Activated CD4-positive, alpha-beta T cell treated with anti-CD3 and anti-CD28 coated beads, Interleukin-2, amount 50 U/mL, for 16 hours (primary cell): ENCODE data around the gene SDC3.

Experiments
- DNase-seq: peaks from one replicate; pipeline ENCODE4 v3.0.0-alpha.2; 2020

The SDC3 gene

DNA sequence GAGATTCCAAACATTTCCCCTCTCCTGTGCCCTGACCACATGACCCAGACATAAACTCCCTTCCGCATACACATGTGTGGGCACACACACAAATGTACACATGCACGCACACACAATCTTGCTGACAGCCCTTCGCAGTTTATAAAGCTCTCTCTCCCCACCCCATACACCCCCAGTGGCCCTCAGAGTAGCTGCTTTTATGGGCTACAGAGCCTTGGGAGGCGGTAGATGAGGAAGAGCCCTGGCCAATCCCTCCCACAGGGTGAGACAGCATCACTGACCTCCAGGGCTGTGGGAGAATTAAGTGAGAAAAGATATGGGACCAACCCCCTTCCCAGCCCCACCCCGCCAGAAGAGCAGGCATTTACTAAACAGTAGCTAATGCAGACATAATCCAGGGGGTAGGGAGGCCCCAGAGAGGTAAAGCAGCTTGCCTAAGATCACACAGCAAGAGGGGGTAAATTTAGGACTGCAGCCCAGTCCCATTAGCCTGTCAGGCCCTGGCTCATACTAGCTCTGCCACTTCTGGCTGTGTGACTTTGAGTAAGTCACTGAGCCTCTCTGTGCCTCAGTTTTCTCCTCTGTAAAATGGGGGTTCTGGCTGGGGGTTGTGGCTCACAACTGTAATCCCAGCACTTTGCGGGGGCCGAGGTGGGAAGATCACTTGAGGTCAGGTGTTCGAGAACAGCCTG, 5.1 kb downstream of the SDC3 start:
- DNase-seq, result no peak

DNA sequence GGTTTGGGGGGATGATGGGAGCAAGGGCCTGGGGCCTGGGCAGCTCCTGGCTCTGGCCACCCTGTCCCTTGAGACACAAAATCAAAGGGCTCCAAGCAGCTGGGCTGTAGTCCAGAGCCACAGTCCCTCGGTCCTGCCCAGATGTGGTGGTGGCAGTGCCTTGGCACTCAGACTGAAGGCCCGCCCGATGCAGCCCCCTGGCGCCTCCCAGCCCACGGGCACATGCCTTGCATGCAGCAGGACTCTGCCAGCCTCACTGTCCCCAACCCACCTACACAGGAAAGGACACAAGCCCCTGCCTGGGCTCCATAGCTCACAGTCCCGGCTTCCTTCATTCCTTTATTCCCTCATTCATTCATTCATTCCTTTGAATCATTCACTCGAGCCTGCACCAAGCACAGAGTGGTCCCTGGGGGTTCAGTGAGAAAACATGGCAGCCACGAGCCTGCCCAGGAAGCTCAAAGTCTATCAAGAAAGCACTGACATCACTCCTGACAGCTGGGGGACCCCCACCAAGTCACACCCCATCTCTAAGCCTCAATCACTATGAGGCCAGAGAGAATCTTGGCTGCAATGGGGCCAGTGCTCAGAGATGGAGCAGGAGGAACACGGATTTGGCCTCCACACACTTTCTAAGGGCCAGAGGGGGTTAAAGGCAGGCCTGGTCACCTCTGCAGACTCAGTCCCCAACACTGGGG, 5.8 kb downstream of the SDC3 start:
- no peak for DNase-seq

DNA sequence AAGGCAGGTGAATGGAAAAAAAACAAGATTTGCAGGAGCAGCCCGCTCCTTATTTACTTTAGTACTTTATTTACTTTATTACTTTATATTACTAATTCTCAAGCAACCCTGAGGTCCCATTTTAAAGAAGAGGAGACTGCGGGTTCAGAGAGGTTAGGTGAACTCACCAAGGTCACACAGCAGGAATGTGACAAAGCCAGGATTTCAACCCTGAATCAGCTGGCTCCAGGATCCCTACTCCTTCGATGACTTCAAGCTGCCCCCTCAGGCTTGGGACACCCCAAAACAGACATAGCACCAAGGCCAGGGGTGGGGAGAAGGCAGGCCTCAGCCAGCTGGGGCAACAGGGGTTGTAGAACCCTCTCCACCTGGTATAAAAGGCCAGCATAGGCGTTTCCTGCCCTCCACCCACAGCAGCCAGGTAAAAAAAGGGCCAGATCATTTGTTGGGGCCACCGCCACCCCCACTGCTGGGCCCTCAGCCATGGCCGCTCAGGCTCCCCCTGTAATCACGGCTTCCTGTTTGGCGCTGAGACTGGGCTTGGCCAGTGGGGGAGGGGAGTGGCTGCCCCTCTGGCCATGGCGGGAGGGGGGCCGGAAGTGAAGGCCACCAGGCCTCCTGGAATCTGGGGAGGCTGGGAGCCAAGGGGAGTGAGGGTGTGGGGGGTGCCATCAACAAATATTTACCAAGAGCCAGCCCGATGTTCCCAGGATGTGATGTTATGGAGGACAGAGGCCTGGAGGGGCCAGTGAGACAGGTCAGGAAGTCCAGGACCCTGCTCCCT, 6.6 kb downstream of the SDC3 start:
- DNase-seq, result no peak

DNA sequence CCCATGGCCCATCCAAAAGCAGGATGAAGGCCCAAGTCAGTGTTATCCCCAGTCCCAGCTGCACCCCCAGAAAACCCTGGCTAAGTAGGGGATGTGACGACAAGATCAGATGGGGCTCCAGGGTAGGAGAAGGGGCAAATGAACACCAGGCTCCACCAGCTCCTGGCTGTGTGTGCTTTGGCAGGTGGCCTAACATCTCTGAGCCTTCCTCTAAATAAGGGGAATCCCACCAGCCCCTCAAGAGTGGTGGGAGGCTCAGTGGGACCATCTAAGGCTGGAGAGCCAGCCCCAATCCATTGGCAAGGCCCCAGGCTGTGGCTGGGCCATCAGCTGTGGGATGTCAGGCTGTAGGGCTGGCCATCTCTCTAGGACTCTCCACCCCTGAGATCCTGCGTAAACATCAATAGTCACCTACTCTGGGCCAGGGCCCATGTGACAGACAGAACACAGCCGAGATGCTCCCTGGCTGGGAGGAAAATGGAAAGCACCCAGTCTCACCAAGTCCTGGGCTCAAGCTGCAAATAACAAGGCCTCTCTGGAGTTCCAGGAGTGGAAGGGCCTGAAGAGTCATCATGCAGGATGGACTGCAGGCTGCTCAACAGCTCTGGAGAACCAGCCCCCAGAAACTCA, 7.5 kb downstream of the SDC3 start:
- DNase-seq, result no peak

DNA sequence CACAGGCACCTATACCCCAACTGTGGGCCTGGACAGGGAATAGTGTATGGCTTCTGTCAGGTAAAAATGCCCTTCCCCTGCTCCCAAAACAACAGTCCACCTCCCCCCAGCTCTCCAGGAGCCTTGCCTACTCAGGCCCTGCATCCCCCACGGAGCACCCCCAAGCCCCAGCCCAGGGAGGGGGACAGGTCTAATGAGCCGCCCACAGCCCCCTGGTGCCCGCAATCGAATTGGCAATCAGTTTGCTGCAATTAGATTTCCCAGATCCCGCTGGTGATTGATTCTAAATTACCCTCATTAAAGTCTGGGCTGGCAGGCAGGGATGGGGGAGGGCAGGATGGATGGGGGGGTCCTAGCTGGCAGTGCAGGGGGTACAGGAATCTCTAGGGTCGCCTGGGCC, 8.1 kb downstream of the SDC3 start:
- no peak for DNase-seq

DNA sequence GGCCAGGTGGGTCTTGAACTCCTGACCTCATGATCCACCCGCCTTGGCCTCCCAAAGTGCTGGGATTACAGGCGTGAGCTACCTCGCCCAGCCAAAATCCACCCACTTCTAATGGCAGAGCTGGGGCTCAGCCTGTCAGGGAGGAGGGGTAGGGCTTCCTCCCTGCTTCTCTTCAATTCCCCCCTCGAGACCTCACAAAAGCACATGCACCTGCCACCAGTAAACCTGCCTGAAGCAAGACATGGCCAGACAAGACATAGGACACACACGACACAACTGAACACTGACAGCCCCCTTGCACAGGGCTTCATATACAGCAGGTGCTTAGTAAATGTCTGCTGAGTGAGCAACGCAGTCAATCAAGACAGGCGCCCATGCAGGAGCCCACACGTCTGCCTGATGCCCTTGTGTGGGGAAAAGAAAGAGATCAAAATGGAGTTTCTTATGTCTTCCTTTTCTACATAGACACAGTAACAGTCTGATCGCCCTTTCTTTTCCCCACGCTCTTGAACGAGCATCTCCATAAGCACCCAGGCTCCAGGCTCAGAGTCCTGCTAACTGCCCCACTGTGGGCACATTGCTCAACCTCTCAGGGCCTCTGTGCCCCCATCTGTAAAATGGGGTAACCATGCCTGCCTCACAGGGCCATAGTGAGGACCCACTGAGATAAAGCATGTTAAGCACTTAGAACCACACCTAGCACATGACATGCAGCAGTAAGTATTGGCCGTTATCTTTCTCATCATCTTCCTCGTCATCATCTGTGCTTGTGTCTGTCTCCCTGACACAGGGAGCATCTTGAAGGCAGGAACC, 8.8 kb downstream of the SDC3 start:
- DNase-seq, result no peak

DNA sequence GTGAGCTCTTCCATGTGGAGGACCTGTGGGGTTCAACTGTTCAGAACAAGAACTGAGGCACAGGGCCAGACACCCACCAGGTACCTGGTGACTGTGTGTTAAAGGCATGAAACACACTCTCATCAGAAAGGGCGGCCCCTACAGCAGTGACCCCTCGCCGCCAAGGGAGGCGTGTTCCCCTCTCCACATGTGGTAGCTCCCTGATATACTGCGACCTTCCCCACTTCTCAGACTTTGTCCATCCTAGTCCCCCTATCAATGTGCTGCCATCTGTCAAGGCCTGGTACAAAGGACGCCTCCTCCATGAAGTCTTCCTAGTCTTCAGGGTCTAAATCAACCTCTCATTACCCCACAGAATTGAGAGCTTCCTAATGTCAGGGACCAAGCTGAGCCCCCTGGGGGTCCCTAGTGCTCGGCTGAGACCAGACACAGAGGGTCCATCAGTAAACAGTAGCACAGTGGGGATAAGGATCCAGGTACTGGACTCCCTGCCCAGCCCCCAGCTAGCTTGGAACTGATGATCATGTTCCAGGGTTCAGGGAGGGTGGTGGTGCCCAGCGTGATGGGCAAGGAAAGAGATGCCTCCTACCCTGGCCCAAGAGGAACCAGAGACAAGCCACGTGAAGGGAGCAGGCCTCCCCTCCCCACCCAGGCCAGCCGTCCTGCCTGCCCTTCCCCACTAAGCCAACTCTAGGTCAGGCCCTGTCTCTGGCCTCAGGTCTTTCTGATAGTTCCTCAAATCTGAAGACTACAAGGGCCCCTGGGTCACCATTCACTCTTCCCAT, 10.3 kb downstream of the SDC3 start:
- no peak for DNase-seq

DNA sequence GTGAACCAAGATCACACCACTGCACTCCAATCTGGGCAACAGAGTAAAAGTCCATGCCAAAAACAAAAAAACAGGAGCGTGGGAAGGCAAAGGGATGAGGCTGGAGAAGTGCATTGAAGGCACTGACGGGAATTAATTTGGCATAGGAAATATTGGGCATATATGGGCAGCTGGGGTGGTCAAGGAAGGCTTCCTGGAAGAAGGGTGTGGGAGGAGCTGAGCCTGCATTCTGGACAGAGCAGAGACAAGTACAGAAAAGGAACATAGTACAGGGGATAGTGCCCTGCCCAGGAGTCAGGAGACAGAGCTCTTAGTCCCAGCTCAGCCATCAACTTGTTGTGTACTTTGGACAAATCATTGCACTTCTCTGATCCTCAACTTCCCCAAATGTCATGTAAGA, 11.7 kb downstream of the SDC3 start:
- no peak for DNase-seq

DNA sequence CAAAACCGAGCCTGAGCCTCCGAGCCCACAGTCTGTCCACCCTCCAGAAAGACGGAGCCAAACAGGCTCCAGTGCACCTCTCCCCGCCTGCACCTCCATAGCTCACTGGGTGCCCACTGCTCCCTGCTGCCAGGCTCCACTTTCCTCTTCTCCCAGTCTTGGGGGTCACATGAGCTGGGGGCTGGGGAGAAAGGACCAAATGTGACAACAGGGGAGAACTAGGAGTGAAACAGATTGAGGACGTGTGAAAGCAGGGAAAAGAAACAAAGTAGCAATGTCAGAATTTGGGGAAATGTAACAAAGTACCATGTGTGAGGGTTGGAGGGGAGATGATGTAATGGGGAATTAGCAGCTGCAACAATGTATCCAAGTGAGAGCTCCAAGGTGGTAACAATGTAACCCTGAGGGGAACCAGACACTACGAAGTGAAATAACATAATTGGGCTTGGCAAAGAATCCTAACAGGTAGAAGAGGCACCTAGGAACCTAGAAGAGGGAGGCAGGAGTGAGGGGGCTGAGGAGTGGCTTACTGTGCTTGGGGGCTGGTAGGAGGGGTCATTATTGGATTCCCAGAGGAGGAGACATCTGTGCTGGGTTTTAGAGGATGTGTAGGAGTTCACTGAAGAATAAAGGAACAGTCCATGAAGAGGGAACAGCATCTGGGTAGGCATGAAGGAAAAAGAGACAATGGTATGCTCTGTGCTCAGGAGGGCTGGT, 12.5 kb downstream of the SDC3 start:
- DNase-seq, result no peak

DNA sequence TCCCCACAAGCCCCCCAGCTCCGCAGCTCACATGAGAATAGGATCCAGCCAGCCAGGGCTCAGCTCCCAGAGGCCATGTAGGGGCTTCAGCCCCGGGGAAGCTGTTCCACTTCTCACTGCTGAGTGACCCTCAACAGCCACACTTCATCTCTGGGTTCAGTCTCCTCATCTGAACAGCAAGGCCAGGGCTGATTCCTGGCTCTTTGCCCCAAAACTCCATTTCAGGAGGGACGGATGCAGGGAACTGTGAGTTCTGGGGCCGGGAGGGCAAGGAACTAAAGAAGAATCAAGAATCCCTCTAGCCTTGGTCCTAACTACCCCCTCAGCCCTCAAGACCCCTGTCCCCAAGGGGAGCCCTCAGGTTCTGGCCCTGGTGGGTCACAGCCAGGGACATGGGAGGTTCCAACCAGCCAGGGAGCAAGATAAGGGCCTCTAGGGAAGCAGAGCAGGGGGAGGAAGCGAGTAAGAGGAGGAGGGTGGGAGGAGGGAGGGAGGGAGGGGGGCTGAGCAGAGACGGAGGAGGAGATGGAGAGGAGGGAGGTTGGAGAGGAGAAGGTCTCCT, 13.1 kb downstream of the SDC3 start:
- no peak for DNase-seq

DNA sequence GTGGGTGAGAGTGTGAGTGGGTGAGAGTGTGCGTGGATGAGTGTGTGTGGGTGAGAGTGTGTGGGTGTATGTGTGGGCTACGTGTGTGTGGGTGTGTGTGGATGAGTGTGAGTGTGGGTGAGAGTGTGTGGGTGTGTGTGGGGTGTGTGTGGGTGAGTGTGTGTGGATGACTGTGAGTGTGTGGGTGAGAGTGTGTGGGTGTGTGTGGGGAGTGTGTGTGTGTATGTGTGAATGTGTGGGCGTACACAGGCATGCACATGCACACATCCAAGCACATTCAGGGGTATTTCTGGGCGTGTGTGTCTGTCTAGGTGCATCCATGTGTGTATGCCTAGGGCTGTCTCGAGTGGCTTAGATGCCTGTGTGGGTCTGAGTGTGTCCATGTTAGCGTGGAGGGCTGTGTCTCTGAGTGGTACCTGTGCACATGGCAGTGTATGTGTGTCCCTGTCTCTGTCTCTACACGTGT, 14.0 kb downstream of the SDC3 start:
- no peak for DNase-seq

DNA sequence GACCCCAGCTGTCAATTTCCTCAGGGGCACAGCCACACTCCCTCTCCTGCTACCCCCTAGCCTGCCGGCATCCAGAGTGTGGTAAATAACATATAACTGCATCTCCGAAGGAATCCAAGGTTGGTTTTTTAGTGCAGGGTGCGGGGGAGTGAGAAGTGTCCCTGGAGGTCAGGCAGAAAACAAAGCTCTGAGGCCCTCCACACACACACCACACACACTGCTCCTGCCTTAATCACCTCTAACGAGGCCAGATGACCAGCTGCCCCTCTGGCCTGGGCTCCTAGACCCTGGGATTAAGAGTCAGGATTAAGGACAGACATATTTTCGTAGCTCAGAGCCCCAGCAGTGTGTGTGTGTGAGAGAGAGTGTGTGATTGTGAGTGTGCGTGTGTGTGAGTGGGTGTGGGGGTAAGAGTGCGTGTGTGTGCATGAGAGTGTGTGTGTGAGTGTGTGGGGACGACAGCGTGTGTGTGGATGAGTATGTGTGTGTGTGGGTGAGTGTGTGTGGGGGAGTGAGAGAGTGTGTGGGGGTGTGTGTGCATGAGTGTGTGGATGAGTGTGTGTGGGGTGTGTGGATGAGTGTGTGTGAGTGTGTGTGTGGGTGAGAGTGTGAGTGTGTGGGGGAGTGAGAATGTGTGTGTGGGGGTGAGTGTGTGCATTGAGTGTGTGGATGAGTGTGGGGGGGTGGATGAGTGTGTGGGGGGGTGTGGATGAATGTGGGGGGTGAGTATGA, 14.6 kb downstream of the SDC3 start:
- DNase-seq, result no peak

DNA sequence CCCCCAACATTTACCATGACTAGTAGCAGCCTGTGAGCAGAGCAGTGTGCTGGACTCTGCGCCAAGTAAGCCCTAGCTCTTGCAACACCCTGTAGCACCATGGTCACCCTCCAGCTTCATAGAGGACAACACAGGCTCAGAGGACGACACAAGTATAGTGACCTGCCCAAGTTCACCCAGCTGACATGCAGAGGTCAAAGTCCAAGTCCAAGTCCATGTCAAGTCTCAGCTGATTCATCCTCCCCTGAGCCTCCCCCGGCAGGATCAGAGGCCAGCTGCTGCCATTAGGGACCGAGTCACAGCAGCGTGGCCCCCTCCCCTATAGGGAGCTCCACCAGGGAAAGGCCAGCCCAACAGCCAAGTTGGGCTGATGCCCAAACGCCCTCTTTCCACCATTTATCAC, 15.9 kb downstream of the SDC3 start:
- DNase-seq, result no peak

DNA sequence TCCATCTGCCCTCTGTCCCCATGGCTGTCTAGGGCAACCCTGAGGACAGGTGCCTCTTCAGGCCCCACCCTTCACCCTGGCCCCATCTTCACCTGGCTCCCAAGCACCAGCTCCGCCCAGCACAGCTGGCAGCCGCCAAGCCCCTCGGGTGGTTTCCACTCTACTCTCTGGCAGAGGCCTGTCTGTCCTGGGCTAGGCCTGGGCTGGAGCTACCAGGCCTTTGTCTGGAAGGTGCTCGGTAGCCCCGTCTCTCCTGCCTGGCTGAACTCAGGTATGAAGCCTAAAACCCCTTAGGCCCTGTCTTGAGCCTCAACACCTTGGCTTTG, 17.4 kb downstream of the SDC3 start:
- DNase-seq, result no peak

DNA sequence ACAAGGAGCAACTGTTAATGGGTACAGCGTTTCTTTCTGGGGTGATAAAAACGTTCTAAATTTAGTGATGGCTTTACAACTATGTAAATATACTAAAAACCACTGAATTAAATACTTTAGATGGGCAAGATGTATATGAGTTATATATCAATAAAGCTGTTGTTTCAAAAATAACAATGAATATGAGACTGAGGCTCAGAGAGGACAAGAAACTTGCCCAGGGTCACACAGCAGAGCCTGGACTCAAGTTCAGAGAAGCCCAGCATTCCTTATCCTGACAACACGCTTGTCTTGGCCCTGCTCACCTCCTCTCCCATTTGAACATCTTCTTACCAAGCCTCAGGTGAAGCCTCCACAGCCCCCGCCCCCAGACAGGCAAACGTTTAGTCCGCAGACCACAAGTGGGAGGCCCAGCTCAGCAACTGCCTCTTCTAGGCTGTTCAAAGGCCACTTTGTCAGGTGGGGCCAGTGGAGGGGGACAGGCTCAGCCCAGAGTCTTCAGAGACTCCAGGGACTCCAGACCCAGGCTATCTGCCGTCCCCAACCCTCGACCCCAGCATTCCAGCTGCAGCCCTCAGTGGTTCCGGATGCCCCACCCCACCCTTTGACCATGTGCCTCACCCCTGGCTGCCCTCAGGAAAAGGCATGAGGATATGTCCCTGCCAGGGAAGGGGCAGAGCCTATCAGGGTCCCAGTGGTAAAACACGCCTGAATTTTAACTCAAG, 17.9 kb downstream of the SDC3 start:
- no peak for DNase-seq

DNA sequence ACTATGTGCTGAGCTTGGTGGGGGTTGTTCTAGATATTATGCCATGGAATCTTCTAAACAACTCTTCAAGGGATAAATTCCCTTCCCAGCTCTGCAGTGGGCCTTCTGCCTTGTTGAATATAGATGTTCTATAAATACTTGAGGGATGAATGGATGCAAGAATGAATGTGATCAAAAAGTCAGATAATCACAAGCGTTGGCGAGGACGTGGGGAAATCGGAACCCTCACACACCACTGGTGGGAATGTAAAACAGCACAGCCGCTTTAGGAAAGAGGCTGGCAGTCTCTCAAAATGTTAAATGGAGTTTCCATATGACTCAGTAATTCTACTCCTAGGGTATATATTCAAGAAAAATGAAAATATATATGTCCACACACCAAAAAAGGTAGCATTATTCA, 19.0 kb downstream of the SDC3 start:
- no peak for DNase-seq

DNA sequence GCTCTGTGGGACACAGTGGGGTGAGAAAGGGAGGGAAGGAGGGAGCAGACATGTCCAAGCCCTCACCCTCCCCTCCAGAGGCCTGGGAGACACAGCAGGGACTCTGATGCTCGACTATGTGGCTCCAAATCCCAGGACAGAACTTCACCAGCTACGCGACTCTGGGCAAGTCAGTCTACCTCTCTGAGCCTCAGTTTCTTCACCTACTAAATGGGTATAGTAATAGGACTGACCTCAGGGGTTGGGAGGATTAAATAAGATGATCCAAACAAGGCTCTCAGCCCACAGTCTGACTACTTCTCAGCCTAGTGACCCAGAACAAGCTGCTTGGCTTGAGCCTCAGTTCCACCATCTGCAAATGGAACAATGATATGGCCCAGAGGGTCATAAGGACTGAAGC, 19.6 kb downstream of the SDC3 start:
- DNase-seq, result no peak

DNA sequence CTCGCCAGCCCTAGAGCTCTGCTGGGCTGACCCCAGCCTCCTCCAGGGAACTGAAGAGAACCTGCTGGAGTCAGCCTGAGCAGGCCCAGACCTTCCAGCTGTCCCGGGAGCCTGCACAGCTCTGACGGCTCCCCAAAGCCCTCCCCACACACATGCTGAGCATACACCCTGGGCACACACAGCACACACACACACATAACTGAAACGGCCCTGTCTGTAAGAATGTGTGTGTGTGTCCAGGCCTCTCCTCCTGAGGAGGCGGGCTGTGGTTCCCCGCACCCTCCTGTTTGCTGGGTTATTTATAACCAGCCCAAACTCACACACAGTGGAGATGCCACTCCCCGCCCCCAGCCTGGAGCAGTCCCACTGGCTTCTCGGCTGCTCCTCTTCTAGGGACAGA, 20.2 kb downstream of the SDC3 start:
- DNase-seq, result no peak
